Fibroblast of skin of right biceps (primary cell): Measurements from ENCODE around the gene SPARC.
"Not testable (repeated sequence)": the region's sequence is repeated elsewhere in the genome, so short reads cannot be mapped to it uniquely, and the experiment has no call there.

Experiments
- DNase-seq: peaks from one replicate; pipeline ENCODE4 v3.0.0-alpha.2; 2013

SPARC gene

GRCh38 chr5:151700296-151700695 is 13.6 kb upstream of the SPARC start:
- no peak for DNase-seq

GRCh38 chr5:151699071-151699901 is 12.6 kb upstream of the SPARC start:
- peak; percentile 99 for DNase-seq

- DNase-seq: not testable (repeated sequence)
Measured at GRCh38 chr5:151698081-151698480, 11.4 kb upstream of the SPARC start.

GRCh38 chr5:151697452-151697851 is 10.7 kb upstream of the SPARC start:
- no peak for DNase-seq

GRCh38 chr5:151696470-151697061 is 9.9 kb upstream of the SPARC start:
- peak; percentile 100 for DNase-seq

- no peak for DNase-seq
Measured at GRCh38 chr5:151695464-151695863, 8.7 kb upstream of the SPARC start.

GRCh38 chr5:151694035-151694485 is 7.3 kb upstream of the SPARC start:
- no peak for DNase-seq

GRCh38 chr5:151692312-151692711 is 5.6 kb upstream of the SPARC start:
- no peak for DNase-seq

GRCh38 chr5:151691706-151692105 is 5.0 kb upstream of the SPARC start:
- DNase-seq: peak; percentile 40

GRCh38 chr5:151689591-151689990 is 2.9 kb upstream of the SPARC start:
- not testable (repeated sequence) for DNase-seq

GRCh38 chr5:151688436-151688835 is 1.7 kb upstream of the SPARC start:
- DNase-seq: no peak

GRCh38 chr5:151685749-151686673 is 704 bp downstream of the SPARC start:
- DNase-seq: no peak

GRCh38 chr5:151684690-151685361 is 1.9 kb downstream of the SPARC start:
- peak; percentile 99 for DNase-seq

GRCh38 chr5:151683986-151684588 is 2.6 kb downstream of the SPARC start:
- no peak for DNase-seq

- DNase-seq: no peak
Measured at GRCh38 chr5:151683444-151683843, 3.3 kb downstream of the SPARC start.

- no peak for DNase-seq
Measured at GRCh38 chr5:151682751-151683331, 3.9 kb downstream of the SPARC start.

- peak; percentile 60 for DNase-seq
Measured at GRCh38 chr5:151682240-151682639, 4.5 kb downstream of the SPARC start.

GRCh38 chr5:151680944-151681427 is 5.7 kb downstream of the SPARC start:
- no peak for DNase-seq

- not testable (repeated sequence) for DNase-seq
Measured at GRCh38 chr5:151680156-151680505, 6.6 kb downstream of the SPARC start.

GRCh38 chr5:151679421-151680155 is 7.1 kb downstream of the SPARC start:
- no peak for DNase-seq

- DNase-seq: no peak
Measured at GRCh38 chr5:151678713-151679112, 8.0 kb downstream of the SPARC start.
